GM10248 (cell line): Measurements from ENCODE around the gene APOM.

Experiments used
- CTCF ChIA-PET: fragments of 300-600 bp; sonication (Branson Sonifier 250); formaldehyde crosslinking; extraction: SDS; loops from one replicate; lab custom pipeline; 2021; ENCODE audit warnings: antibody characterized with exemption; lab: Yijun Ruan, JAX
- POLR2A ChIA-PET: fragments of 350-650 bp; sonication (Branson Sonifier 250); formaldehyde crosslinking; extraction: SDS; loops from one replicate; lab custom pipeline; 2020; ENCODE audit warnings: antibody characterized with exemption; lab: Yijun Ruan, JAX
- DNase-seq: peaks from one replicate; pipeline ENCODE4 v3.0.0; 2012; ENCODE audit errors: extremely low spot score
- CTCF ChIP-seq: IDR thresholded peaks from 2 replicates; pipeline ENCODE4 v1.5.1; 2012; ENCODE audit warnings: mild to moderate bottlenecking, low read depth; ENCODE audit errors: extremely low read depth, missing control alignments, control extremely low read depth

Gene APOM

GRCh38 chr6:31629014-31629413 is 26.7 kb upstream of the APOM start:
- DNase-seq = no peak
- ChIA-PET POLR2A (interaction anchor here (1.5 to 1.7 kb wide), 2 partner anchors 10 to 22 kb away, joined by 5 to 6 read pairs; no protein-coding TSS in a partner anchor), CTCF (interaction anchor here (1.4 to 2.1 kb wide), 2 partner anchors 10 to 11 kb away, joined by 3 to 6 read pairs; no protein-coding TSS in a partner anchor)
- no peak for TF ChIP-seq CTCF

GRCh38 chr6:31630177-31630934 is 25.3 kb upstream of the APOM start:
- CTCF ChIA-PET = interaction anchor here (1.4 kb wide), 1 partner anchor 8 kb away, joined by 3 read pairs; no protein-coding TSS in a partner anchor

GRCh38 chr6:31631209-31631608 is 24.5 kb upstream of the APOM start:
- POLR2A ChIA-PET = no interaction called here
- CTCF ChIA-PET = no interaction called here
- DNase-seq = no peak
- TF ChIP-seq CTCF = no peak

More at GRCh38 chr6:31630177-31630934, 25.3 kb upstream of the APOM start:
- DNase-seq = no peak
- TF ChIP-seq CTCF = no peak
- POLR2A ChIA-PET = interaction anchor here (1.5 kb wide), 1 partner anchor 9 kb away, joined by 6 read pairs; no protein-coding TSS in a partner anchor

- no peak for TF ChIP-seq CTCF
- POLR2A ChIA-PET = no interaction called here
- DNase-seq = no peak
- CTCF ChIA-PET = no interaction called here
These were observed 23.9 kb upstream of the APOM start for GRCh38 chr6:31631681-31632278.

GRCh38 chr6:31632279-31632946 is 23.3 kb upstream of the APOM start:
- ChIA-PET POLR2A (no interaction called here), CTCF (no interaction called here)
- no peak for DNase-seq
- TF ChIP-seq CTCF = no peak

GRCh38 chr6:31633447-31633846 is 22.2 kb upstream of the APOM start:
- POLR2A ChIA-PET = interaction anchor here (1.1 to 1.2 kb wide), 2 partner anchors 10 to 13 kb away, joined by 6 to 8 read pairs; partner anchors contain the start of gene PRRC2A
- CTCF ChIA-PET = interaction anchor here (1.5 to 2.4 kb wide), 3 partner anchors 10 to 12 kb away, joined by 5 to 7 read pairs (median 6); no protein-coding TSS in a partner anchor
- no peak for TF ChIP-seq CTCF
- DNase-seq = no peak
